NCI-H226 (cell line): ENCODE data around the gene KLK3.
"Not testable (repeated sequence)": the region's sequence is repeated elsewhere in the genome, so short reads cannot be mapped to it uniquely, and the experiment has no call there.

Experiments used
- DNase-seq: peaks from one replicate; pipeline ENCODE4 v3.0.0-alpha.2; 2015

KLK3 gene

DNA sequence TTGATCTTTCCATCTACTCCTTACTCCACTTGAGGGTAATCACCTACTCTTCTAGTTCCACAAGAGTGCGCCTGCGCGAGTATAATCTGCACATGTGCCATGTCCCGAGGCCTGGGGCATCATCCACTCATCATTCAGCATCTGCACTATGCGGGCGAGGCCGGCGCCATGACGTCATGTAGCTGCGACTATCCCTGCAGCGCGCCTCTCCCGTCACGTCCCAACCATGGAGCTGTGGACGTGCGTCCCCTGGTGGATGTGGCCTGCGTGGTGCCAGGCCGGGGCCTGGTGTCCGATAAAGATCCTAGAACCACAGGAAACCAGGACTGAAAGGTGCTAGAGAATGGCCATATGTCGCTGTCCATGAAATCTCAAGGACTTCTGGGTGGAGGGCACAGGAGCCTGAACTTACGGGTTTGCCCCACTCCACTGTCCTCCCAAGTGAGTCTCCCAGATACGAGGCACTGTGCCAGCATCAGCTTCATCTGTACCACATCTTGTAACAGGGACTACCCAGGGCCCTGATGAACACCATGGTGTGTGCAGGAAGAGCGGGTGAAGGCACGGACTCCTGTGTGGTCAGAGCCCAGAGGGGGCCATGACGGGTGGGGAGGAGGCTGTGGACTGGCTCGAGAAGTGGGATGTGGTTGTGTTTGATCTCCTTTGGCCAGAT lies 15.8 kb downstream of the KLK3 start:
- no peak for DNase-seq

DNA sequence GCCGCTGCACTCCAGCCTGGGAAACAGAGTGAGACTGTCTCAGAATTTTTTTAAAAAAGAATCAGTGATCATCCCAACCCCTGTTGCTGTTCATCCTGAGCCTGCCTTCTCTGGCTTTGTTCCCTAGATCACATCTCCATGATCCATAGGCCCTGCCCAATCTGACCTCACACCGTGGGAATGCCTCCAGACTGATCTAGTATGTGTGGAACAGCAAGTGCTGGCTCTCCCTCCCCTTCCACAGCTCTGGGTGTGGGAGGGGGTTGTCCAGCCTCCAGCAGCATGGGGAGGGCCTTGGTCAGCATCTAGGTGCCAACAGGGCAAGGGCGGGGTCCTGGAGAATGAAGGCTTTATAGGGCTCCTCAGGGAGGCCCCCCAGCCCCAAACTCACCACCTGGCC lies 18.3 kb downstream of the KLK3 start, which contains the start of gene KLK2:
KLK2 (plus strand) TSS at position 384 of the 400 bp plus-strand sequence. CDS start 35 bp downstream, outside the sequence.
- peak; percentile 13 for DNase-seq

DNA sequence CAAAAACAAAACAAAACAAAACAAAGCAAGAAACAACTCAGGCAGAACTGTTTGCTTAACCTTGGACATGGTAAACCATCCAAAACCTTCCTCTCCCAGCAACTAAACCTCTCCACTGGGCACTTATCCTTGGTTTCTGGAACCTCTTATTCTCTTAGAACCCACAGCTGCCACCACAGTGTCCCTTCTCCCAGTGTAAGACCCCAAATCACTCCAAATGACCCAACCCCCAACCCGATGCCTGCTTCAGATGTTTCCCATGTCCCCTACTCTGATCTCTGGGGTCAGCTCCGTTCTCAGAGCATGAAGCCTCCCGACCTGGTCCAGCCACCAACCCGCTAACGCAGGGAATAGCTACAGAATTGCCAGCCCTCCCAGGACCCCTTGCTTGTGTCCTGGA lies 19.5 kb downstream of the KLK3 start:
- DNase-seq = no peak

DNA sequence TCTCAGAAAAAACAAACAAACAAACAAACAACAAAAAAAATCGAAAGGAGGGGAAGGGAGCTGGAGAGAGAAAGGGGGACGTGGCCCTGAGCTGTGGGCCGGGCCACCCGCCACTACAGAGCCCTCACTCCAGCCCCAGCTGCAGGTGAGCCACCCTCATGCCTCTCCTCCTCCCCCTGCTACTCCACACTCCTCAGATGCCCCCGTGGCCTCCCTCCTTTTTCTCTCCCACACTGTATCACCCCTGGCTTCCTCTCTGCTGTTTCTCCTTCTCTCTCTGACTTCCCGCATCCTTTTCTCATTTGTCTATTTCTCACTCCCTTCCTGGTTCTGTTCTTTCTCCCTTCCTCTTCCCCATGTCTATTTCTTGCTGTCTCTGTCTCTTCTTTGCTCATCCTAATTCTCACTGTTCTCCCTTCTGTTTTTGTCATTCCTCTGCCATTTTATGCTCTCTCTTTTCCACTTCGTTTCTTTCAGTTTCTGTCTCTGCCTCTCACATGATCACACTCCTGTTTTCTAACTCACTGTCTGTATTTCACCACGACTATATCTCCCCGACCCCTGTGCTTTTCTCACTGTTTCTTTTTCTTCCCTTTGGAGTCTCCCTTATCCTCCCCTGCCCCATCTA lies 21.2 kb downstream of the KLK3 start:
- no peak for DNase-seq

DNA sequence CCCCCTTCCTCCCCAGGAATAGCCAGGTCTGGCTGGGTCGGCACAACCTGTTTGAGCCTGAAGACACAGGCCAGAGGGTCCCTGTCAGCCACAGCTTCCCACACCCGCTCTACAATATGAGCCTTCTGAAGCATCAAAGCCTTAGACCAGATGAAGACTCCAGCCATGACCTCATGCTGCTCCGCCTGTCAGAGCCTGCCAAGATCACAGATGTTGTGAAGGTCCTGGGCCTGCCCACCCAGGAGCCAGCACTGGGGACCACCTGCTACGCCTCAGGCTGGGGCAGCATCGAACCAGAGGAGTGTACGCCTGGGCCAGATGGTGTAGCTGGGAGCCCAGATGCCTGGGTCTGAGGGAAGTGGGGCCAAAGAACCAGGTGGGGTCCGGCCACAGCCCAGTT lies 21.7 kb downstream of the KLK3 start:
- DNase-seq = no peak

DNA sequence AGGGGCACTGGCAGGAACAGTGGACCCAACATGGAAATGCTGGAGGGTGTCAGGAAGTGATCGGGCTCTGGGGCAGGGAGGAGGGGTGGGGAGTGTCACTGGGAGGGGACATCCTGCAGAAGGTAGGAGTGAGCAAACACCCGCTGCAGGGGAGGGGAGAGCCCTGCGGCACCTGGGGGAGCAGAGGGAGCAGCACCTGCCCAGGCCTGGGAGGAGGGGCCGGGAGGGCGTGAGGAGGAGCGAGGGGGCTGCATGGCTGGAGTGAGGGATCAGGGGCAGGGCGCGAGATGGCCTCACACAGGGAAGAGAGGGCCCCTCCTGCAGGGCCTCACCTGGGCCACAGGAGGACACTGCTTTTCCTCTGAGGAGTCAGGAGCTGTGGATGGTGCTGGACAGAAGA lies 22.6 kb downstream of the KLK3 start:
- DNase-seq = no peak

DNA sequence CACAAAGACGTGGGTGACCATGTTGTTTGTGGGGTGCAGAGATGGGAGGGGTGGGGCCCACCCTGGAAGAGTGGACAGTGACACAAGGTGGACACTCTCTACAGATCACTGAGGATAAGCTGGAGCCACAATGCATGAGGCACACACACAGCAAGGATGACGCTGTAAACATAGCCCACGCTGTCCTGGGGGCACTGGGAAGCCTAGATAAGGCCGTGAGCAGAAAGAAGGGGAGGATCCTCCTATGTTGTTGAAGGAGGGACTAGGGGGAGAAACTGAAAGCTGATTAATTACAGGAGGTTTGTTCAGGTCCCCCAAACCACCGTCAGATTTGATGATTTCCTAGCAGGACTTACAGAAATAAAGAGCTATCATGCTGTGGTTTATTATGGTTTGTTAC lies 24.1 kb downstream of the KLK3 start:
- no peak for DNase-seq

DNA sequence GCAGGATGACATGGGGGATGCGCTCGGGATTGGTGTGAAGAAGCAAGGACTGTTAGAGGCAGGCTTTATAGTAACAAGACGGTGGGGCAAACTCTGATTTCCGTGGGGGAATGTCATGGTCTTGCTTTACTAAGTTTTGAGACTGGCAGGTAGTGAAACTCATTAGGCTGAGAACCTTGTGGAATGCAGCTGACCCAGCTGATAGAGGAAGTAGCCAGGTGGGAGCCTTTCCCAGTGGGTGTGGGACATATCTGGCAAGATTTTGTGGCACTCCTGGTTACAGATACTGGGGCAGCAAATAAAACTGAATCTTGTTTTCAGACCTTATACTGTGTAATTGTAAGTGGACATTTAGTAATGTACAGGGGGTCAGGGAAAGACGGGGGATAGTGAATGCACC lies 25.5 kb downstream of the KLK3 start:
- DNase-seq = no peak

DNA sequence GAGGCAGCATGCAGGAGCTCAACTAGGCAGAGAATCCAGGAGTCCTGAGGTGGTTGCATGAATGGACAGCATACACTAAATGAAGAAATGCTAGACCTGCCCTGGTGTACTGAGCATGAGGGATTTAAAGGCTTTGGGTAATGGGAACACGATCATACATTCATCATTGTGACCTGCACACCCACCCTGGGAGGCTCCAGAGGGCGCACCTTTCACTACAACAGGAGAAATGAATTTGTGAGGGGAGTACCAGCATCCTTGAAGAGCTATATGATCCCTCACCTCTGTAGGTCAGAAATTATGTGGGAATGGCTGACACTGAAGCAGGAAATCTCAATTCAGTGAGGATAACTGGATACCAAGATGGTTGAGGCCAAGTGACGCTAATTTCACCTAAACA lies 27.5 kb downstream of the KLK3 start:
- DNase-seq = no peak

DNA sequence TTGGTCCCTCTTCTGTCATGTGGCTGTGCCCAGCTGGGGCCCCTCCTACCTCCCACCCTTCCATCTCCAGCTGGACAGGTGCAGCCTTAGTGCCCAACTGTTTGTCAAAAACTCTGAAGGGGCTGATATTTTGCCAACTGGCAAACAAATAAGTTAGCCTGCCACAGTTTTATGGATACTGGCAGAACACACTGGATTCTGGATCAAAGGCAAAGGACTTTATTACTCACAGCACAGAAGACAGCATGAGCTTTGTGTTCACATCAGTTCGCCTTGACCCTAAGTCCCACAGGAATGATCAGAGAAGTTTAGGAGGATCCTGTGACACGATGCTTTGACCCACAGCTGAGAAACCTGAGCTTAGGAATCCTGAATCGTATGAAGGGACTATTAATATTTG lies 34.9 kb downstream of the KLK3 start:
- no peak for DNase-seq

DNA sequence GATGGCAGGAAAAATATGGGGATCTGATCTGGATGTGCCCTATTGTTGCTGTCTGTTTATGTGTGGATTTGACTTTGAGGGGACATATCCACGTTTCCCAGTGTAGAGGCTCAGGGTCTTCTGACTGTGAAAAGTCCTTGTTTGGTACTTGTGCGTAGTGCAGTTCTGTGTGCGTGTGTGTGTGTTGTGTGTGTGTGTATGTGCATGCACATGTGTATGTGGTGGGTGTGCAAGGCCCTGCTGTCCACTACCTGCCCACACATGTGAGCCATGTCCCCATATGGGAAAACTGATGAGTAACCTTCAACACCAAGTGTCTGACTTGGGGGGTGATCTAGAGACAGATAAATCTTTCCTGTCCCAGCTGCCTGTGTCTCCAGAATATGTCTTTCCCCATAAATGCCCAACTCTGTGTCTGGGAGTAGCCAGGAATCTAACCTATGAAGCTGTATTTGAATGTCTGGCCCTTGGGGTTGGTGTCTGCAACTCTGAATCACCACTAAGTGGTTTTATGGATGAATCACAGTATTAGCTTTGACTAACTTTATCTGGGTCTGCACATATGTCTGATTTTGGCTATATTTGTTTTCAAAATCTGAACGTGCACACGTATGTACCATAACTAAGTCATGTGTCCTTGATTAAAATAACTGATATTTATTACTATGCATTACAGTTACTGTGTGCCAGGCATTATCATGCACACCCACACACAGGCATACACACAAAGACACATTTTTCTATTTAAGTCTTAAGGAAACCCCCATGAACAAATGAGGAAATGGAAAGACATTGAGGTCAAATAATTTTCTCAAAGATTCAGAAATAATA lies 35.9 kb downstream of the KLK3 start:
- DNase-seq = peak; percentile 43

DNA sequence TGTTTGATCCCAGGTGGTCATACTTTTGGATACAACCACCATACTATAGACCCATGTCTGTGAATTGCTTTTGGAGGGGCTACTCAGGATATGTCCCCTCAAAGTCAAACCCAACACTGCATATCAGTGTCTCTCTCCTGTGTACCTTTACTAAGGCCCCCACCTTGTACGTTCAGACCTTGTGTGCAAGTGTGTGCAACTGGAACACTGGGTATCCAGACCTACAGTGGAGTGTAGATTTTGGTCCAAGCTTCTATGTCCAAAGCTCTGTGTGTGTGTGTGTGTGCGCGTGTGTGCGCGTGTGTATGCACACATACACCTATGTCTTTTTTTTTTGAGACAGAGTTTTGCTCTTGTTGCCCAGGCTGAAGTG lies 36.5 kb downstream of the KLK3 start:
- no peak for DNase-seq

DNA sequence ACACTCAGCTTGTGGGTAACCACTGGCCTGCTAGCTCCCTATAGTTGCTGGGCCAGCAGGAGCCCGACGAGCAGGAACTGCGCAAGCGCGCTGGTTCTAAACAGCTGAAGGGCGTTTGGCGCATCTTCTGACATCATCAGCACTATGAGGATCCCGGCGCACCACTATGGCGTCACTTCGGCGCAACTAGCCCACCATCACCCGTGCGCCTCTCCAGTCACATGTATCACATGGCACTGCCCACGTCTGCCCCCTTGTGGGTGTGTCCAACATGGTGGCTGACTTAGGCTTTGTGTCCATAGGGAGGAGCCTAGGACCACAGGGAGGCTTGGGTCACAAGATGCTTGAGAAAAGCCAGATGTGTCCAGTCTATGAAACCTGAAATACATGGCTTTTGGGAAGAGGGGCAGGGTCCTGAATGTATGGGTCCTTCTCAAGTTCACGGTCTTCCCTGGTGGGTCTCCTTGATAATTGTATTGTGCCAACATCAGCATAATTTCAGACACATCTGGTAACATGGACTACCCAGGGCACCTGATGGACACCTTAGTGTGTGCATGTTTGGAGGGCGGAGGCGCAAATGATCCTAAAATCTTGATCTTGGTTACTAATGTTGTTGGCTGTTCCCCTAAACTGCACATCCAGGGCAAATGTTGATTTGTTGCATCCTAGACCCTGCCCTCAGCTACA lies 38.5 kb downstream of the KLK3 start:
- no peak for DNase-seq

DNA sequence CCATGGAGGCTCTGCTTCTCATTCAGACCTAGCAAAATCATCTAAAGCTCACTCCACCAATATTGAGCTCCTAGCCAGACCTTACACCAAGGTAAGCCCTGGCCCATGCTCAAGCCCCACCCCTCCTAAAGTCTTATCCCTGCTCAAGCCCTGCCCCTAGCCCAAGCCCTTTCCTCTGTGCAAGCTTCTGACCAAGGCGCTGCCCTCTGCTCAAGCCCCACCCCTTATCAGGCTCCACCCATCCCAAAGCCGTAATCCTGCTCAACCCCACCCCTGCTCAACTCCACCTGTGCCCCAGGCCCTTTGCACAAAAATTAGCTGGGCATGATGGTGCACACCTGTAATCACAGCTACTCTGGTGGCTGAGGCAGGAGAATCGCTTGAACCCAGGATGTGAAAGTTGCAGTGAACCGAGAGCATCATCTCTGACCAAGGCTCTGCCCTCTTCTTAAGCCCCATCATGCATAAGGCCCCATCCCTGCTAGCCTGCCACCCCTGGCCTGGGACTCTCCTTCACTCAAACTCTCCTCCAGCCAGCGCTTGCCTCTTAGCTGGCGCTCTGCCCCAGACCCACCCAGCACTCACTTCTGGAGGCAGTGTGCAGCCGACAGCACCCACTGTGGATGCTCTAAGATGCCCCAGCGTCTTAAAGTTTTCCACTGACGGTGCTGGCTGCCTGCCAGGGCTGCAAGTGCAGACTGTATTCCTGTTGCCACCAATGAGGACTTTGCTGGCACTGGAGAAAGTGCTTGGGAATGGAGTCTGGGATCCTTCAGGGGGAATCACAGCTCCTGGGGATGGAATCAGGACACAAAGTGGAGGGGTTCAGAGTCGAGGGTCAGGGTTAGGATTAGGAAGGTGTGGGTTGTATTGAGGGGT lies 40.0 kb downstream of the KLK3 start:
- no peak for DNase-seq

DNA sequence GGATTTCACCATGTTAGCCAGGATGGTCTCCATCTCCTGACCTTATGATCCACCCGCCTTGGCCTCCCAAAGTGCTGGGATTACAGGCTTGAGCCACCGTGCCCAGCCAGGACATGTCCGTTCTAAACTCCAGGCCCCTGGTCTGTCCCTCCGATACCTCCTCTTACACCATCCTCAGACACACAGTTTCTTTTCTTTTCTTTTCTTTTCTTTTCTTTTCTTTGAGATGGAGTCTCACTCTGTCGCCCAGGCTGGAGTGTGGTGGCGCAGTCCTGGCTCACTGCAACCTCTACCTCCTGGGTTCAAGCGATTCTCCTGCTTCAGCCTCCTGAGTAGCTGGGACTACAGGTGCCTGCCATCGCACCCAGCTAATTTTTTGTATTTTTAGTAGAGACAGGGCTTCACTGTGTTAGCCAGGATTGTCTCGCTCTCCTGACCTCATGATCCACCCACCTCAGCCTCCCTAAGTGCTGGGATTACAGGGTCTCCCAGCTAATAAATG lies 41.4 kb downstream of the KLK3 start:
- not testable (repeated sequence) for DNase-seq

DNA sequence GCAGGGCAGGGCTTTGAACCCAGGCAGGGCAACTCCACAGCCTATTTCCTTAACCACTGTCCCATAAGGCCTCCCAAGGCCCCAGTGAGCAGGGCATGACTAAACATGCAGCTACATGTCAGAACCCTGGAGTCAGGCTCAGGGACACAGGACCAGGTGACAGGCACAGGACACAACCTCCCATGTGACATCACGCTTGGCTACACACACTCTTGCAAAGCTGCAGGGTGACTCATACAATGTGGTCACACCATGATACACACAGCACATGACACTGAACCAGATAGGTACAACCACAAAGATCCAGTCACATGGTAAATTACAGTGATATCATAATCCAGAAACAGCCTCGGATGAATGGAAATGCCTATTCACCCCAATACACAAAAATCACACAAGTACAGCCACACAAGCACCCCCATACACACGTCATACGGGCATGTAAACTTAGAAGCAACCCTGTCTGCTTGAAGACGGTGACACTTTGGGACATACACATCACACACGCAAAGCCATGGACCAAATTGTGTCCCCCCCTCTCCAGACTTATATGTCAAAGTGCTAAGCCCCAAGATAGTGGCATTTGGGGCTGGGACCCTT lies 42.0 kb downstream of the KLK3 start:
- DNase-seq = peak; percentile 12

DNA sequence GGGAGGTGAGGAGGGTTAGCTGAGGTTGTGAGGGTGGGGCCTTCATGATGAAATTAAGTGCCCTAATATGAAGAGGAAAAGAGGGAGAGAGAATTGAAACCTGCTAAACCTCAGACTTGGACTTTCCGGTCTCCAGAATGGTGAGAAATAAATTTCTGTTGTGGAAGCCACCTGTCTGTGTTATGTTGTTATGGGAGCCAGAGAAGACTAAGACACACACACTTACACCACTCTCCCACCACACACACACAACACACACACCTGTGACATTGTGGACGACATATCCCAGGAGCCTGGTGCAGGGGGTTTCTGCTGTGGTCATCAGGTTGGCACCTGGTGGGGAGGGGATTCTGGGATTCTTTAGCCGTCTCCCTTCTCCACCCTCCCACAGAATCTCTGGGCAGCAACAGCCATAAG lies 42.5 kb downstream of the KLK3 start:
- no peak for DNase-seq

DNA sequence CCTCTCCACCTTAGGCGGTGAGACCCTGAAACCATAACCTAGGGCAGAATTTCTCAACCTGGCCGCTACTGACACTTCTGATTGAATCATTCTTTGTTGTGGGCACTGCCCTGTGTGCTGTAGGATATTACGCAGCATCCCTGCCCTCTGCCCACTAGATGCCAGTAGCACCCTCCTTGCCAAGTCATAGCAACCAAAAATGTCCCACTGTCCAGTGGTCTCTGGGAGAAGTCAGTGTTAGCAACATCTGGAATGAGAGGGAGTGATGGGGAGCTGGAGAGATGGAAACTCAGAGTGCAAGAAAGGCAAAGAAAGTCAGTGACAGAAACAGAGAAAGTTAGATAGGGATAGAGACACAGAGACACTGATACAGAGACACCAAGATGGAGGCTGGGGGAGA lies 42.9 kb downstream of the KLK3 start:
- no peak for DNase-seq

DNA sequence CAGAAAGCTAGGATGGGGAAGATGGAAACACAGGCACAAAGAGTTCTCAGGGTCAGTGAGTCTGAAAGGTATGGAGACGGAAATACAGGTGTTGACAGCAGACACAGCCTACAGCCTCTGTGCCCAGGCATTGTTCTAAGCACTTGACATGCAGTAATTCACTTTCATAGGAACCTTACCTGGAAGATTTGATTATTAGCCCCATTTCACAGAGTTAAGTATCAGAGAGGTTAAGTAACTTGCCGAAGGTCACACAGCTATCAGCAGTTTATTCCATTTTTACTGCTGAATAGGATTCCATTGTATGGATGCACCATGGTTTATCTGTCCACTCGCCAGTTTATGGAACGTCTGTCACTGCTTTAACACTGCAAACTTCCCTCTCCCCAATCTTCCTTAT lies 43.3 kb downstream of the KLK3 start:
- DNase-seq = no peak

DNA sequence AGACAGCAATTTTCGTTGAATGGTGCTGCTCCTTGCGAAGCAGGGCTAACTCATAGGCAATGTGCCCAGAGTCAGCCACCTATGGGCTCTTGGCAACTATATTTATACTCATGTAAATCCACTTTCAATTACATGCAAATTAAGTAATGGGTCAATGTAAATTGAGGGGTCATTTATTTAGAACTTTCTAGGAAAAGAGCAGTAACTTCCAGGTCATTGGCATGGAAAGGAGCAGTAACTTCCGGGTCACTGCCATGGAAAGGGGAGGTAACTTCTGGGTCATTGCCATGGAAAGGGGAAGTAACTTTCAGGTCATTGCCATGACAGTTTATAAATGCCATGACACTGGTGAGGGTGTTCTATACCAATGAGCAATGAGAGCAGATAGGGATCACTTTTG lies 44.9 kb downstream of the KLK3 start:
- no peak for DNase-seq

DNA sequence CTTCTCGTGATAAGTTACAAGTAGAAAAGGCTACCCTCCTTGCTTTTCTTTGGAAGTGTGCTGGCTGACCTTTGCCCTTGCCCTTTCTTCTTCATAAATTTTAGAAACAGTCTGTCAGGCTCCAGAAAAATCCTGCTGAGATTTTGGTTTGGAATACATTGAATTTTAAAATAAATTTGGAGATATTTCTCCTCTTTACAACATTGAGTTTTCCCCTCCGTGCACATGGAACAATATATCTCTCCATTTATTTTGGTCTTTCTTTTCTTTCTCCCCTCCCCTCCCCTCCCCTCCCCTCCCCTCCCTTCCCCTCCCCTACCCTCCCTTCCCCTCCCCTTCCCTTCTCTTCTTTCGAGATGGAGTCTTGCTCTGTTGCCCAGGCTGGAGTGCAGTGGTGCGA lies 47.9 kb downstream of the KLK3 start:
- DNase-seq = no peak

DNA sequence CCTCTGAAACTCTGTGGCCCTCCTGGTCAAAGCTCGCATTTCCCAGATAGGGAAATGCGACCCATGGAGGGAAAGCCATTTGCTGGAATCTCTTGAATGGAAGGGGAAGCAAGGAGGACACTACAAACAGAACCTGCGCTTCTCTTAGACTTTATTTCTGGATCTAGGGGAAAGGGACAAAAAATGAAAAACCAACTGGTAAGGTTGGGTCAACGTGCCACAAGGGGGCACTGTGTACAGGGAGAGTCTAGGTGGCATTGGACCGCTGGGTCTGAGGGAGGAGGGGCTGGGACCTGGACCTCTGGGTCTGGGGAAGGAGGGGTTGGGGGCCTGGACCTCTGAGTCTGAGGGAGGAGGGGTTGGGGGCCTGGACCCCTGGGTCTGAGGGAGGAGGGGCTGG lies 51.5 kb downstream of the KLK3 start:
- no peak for DNase-seq
